Measurements from ENCODE around the gene MT2A.

DNA sequence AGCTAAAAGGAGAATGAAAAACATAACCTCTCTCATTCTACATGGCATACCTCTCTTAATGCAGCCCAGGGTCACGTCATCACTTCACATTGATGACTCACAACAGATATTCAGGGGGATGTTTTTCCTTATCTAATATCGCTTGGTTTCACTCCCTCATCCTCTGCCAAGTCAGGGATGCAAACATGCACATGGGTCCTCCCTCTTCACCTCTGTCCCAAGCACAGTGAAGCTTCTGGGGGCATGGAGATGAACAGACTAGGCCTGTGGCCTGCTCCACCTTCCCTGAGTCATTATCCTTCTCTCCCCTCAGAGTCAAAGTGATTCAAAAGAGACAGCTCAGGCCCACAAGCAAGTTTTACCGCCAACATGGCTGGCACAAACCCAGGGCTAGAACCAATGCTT is 2.3 kb upstream of the MT2A start:
- TF ChIP-seq CTCF (conservative IDR thresholded peaks at IDR 0.05) (no peak), ZFX (IDR thresholded peaks at IDR 0.05) (no peak)

All from C4-2B (cell line).